GM12878 (cell line): ENCODE data around the gene FGFR4.

Source experiments
- CTCF ChIP-seq, 3 experiments: IDR thresholded peaks in 2 of 3; conservative IDR thresholded peaks in 1 of 3; 2 replicates each; pipeline ENCODE4 v1.5.1; 2011; ENCODE audit warnings: low read depth in 3 of 3, low read length in 3 of 3, mild to moderate bottlenecking in 3 of 3, control low read depth in 2 of 3, moderate library complexity in 2 of 3, inconsistent platforms in 1 of 3, mixed read lengths in 1 of 3; ENCODE audit not compliant: control insufficient read depth in 2 of 3, insufficient read depth in 1 of 3; ENCODE audit errors: extremely low read depth in 1 of 3
- SMAD1 ChIP-seq: fragments of 450-650 bp; IDR thresholded peaks from 2 replicates; pipeline ENCODE4 v1.6.1; 2018; ENCODE audit warnings: mild to moderate bottlenecking, low read depth; ENCODE audit not compliant: partially characterized antibody
- TF ChIP-seq, protein P1 (sequence below): IDR thresholded peaks from 2 replicates; pipeline ENCODE4 v1.6.1; 2011; ENCODE audit warnings: low read depth, low read length, improper control_type of control experiment, borderline replicate concordance

DNA sequence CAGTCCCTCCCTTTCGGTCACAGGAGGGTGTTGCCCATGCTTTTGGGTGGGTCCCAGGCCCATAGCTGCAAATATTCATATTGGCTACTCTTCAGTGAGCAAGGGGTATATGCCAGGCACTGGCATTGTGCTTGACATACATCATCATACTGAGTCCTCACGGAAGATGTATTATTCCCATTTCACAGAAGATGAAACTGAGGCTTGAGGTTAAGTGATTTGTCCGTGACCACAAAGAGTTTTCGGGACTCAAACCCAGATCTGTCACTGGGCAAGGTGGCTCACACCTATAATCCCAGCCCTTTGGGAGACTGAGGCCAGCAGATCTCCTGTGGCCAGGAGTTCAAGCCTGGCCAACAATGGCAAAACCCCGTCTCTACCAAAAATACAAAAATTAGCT lies 6.5 kb upstream of the FGFR4 start:
- TF ChIP-seq SMAD1 (no peak), CTCF (IDR thresholded peaks at IDR 0.05 in 2 of 3, conservative IDR thresholded peaks at IDR 0.05 in 1 of 3; ENCODE audit: control insufficient read depth in 2 of 3, extremely low read depth in 1 of 3, insufficient read depth in 1 of 3, low read depth in 3 of 3, low read length in 3 of 3) (no peak)
- TF ChIP-seq, protein P1, sequence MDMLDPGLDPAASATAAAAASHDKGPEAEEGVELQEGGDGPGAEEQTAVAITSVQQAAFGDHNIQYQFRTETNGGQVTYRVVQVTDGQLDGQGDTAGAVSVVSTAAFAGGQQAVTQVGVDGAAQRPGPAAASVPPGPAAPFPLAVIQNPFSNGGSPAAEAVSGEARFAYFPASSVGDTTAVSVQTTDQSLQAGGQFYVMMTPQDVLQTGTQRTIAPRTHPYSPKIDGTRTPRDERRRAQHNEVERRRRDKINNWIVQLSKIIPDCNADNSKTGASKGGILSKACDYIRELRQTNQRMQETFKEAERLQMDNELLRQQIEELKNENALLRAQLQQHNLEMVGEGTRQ = no peak
